SU-DHL-6 (cell line): Measurements from ENCODE around the gene APOL2.

Experiments used
- H2AFZ ChIP-seq: fragments of 200-600 bp; sonication (generic); 2 replicates; pipeline ENCODE4 v1.6.1; 2014; ENCODE audit warnings: low read depth, mild to moderate bottlenecking, moderate library complexity, mixed read lengths, antibody characterized with exemption, low read length; ENCODE audit not compliant: severe bottlenecking
- H3F3A ChIP-seq: fragments of 200-600 bp; shearing (Covaris generic); 2 replicates; pipeline ENCODE4 v1.6.0; 2016; ENCODE audit warnings: antibody characterized with exemption, mild to moderate bottlenecking; ENCODE audit not compliant: insufficient read depth
- H3K27ac ChIP-seq: fragments of 200-600 bp; sonication (generic); 2 replicates; pipeline ENCODE4 v1.5.1; 2016; ENCODE audit warnings: low read depth, mild to moderate bottlenecking, low read length, moderate library complexity, mixed read lengths
- H3K27me3 ChIP-seq: fragments of 200-600 bp; sonication (generic), shearing (Covaris generic); 2 replicates; pipeline ENCODE4 v1.6.0; 2014; ENCODE audit warnings: mild to moderate bottlenecking, low read length
- H3K36me3 ChIP-seq: fragments of 200-600 bp; sonication (generic); 2 replicates; pipeline ENCODE4 v1.6.1; 2014; ENCODE audit warnings: mild to moderate bottlenecking, low read length, mixed read lengths
- H3K4me2 ChIP-seq: fragments of 300-600, 200-600 bp; shearing (Covaris generic), sonication (generic); 2 replicates; pipeline ENCODE4 v1.6.0; 2014; ENCODE audit warnings: low read length, low read depth, mild to moderate bottlenecking; ENCODE audit not compliant: poor library complexity, severe bottlenecking
- H3K4me3 ChIP-seq: fragments of 200-600 bp; sonication (generic); 2 replicates; pipeline ENCODE4 v1.5.1; 2014; ENCODE audit warnings: antibody characterized with exemption, low read length, mild to moderate bottlenecking, mixed read lengths; ENCODE audit not compliant: insufficient read depth, poor library complexity, severe bottlenecking
- H3K79me2 ChIP-seq: fragments of 200-600 bp; sonication (generic); 2 replicates; pipeline ENCODE4 v1.6.1; 2014; ENCODE audit warnings: mild to moderate bottlenecking, low read length, moderate library complexity; ENCODE audit not compliant: insufficient read depth
- H3K9ac ChIP-seq: fragments of 200-600 bp; sonication (generic); 2 replicates; pipeline ENCODE4 v1.7.0; 2014; ENCODE audit warnings: mild to moderate bottlenecking, low read length
- H3K9me2 ChIP-seq: fragments of 200-600 bp; sonication (generic); replicated peaks from 2 replicates; pipeline ENCODE4 v1.6.1; 2014; ENCODE audit warnings: low read length; ENCODE audit not compliant: insufficient read depth
- H3K9me3 ChIP-seq: fragments of 200-600 bp; sonication (generic); 2 replicates; pipeline ENCODE4 v1.6.1; 2014; ENCODE audit warnings: low read length, mixed read lengths; ENCODE audit not compliant: insufficient read depth
- H4K20me1 ChIP-seq: fragments of 200-600 bp; sonication (generic); 2 replicates; pipeline ENCODE4 v1.6.1; 2014; ENCODE audit warnings: low read depth, mild to moderate bottlenecking, antibody characterized with exemption, low read length, moderate library complexity, mixed read lengths
- EZH2phosphoT487 ChIP-seq: fragments of 200-600 bp; sonication (generic), shearing (Covaris generic); conservative IDR thresholded peaks from 2 replicates; pipeline ENCODE4 v1.6.1; 2018; ENCODE audit warnings: mild to moderate bottlenecking, antibody characterized with exemption, low read length, moderate library complexity, mixed read lengths
- TF ChIP-seq, protein P1 (sequence below): fragments of 200-600 bp; sonication (generic); IDR thresholded peaks from one replicate; pipeline ENCODE4 v1.5.1; 2017; ENCODE audit warnings: antibody characterized with exemption, mild to moderate bottlenecking, low read length, moderate library complexity; ENCODE audit not compliant: insufficient read depth, poor library complexity, severe bottlenecking

APOL2 gene

DNA sequence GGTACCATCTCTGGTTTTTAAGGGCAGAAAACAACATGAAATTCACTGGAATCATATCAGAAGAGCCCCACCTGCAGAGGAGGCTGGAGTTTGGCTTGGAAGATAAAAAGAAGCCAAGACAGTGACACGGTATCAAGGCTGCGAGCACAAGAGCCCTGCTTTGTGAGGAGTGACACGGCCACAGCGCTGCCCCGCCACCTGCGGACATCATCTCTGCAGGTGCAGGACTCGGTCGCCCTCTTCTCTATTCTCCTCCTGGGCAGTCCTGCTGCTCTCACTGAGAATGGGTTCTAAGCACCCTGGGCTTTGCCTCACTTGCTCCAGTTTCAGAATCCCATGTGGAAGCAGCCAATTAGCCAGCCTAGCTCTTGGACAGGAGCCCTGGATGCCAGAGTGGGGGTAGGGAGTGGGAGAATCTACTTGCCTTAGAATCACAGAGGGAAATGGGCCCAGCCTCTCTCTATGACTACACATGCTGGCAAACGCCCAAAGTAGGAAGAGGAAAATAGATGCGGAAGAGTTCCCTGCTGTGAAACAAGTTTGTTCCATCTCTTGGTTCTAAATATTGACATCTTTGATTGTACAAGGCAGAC is 54.8 kb downstream of the APOL2 start:
- H3K9ac ChIP-seq = no peak overlapping the region
- H4K20me1 ChIP-seq = no peaks in the 10 kb centered on the region
- H3K4me2 ChIP-seq = no peak overlapping the region
- H3K27ac ChIP-seq = no peak overlapping the region
- no peak overlapping the region for H3K4me3 ChIP-seq
- H3K36me3 ChIP-seq = no peaks in the 10 kb centered on the region
- H3F3A ChIP-seq = no peaks in the 10 kb centered on the region
- TF ChIP-seq EZH2phosphoT487 = no peak
- TF ChIP-seq, protein P1, sequence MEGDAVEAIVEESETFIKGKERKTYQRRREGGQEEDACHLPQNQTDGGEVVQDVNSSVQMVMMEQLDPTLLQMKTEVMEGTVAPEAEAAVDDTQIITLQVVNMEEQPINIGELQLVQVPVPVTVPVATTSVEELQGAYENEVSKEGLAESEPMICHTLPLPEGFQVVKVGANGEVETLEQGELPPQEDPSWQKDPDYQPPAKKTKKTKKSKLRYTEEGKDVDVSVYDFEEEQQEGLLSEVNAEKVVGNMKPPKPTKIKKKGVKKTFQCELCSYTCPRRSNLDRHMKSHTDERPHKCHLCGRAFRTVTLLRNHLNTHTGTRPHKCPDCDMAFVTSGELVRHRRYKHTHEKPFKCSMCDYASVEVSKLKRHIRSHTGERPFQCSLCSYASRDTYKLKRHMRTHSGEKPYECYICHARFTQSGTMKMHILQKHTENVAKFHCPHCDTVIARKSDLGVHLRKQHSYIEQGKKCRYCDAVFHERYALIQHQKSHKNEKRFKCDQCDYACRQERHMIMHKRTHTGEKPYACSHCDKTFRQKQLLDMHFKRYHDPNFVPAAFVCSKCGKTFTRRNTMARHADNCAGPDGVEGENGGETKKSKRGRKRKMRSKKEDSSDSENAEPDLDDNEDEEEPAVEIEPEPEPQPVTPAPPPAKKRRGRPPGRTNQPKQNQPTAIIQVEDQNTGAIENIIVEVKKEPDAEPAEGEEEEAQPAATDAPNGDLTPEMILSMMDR = no peak
- H3K9me3 ChIP-seq = no peaks in the 10 kb centered on the region
- H3K9me2 ChIP-seq = no peaks in the 10 kb centered on the region
- no peaks in the 10 kb centered on the region for H3K79me2 ChIP-seq
- H2AFZ ChIP-seq = no peak overlapping the region
- H3K27me3 ChIP-seq = no peaks in the 10 kb centered on the region

DNA sequence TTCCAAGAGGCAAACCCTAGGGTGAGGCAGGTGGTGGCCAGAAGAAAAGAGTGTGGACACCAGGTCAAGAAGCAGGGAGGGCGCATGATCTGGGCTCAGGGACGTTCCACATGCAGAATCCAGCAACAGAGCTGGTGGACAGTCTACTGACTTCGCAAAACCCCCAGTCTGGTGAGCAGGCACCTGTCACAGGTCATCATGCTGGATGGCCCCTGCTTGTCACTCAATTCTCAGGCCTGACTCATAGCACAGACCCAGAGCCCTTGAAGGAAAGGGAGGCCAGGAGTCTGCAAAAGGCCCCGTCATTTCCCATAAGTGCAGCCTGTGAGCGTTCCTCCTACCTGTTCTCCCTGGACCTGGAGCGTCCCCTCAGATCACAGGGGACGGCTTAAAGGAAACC is 55.9 kb downstream of the APOL2 start:
- H4K20me1 ChIP-seq = no peaks in the 10 kb centered on the region
- H3K4me2 ChIP-seq = no peak overlapping the region
- no peaks in the 10 kb centered on the region for H3K27me3 ChIP-seq
- TF ChIP-seq EZH2phosphoT487 = no peak
- TF ChIP-seq, protein P1 = no peak
- no peak overlapping the region for H3K9ac ChIP-seq
- no peaks in the 10 kb centered on the region for H3K79me2 ChIP-seq
- H3K9me2 ChIP-seq = no peaks in the 10 kb centered on the region
- no peak overlapping the region for H3K27ac ChIP-seq
- no peak overlapping the region for H2AFZ ChIP-seq
- no peaks in the 10 kb centered on the region for H3K36me3 ChIP-seq
- H3K9me3 ChIP-seq = no peaks in the 10 kb centered on the region
- H3K4me3 ChIP-seq = no peak overlapping the region
- H3F3A ChIP-seq = no peaks in the 10 kb centered on the region

DNA sequence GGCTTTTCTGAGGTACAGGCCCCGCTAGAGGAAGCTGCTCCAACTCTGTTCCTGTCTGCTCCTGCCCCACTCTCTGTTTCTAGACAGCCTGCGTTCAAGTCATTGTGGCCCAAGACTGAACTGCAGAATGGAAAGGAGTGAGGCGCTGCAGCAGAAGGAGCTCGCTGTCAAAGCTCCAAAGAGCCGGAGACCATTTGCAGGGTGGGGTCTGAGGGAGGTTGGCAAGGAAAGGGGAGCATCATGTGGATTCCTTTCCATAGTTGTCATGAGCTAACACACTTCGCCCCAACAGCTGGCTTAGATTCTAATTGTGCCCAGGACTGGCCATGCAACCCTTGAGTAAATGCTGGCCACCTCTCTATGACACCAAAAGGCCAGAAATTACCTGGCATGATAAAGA is 56.5 kb downstream of the APOL2 start:
- Histone ChIP-seq H3K4me3 (no peak overlapping the region), H3K36me3 (no peaks in the 10 kb centered on the region), H2AFZ (no peak overlapping the region), H3K79me2 (no peaks in the 10 kb centered on the region), H4K20me1 (no peaks in the 10 kb centered on the region), H3K9me2 (no peaks in the 10 kb centered on the region), H3K9me3 (no peaks in the 10 kb centered on the region), H3K27ac (no peak overlapping the region), H3K9ac (no peak overlapping the region), H3F3A (no peaks in the 10 kb centered on the region), H3K27me3 (no peaks in the 10 kb centered on the region), H3K4me2 (no peak overlapping the region)
- TF ChIP-seq, protein P1 = no peak
- TF ChIP-seq EZH2phosphoT487 = no peak

DNA sequence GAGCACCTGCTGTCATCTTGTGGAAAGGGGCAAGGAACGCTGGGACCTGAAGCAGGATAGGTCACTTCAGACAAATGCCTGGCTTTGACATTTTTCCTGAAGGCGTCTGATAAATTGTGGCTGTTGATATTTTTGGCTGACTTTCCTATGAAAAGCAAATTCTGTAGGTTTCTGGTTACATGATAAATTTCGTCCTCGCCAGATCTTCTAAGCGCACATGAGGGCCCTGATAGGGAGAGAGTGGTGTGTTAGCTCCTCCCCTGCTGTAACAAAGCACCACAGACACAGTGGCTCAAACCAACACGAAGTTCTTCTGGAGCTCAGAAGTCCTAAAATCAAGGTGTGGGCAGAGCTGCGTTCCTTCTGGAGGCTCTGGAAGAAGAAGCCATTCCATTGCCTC is 57.3 kb downstream of the APOL2 start:
- Histone ChIP-seq H3K4me2 (no peak overlapping the region), H3K9ac (no peak overlapping the region), H3K27me3 (no peaks in the 10 kb centered on the region), H3K9me2 (no peaks in the 10 kb centered on the region), H2AFZ (no peak overlapping the region), H3K27ac (no peak overlapping the region), H3K36me3 (no peaks in the 10 kb centered on the region), H3F3A (no peaks in the 10 kb centered on the region), H3K4me3 (no peak overlapping the region), H3K79me2 (no peaks in the 10 kb centered on the region), H3K9me3 (no peaks in the 10 kb centered on the region), H4K20me1 (no peaks in the 10 kb centered on the region)
- TF ChIP-seq, protein P1 = no peak
- TF ChIP-seq EZH2phosphoT487 = no peak
